GM23338 (cell line): Measurements from ENCODE around the gene SAPCD1. TPM values are rescaled to one million over a fixed set of nuclear protein-coding genes. Genes with fewer than 3 reads are reported as not detected.

Source experiments
- ATAC-seq: fragments of 200-7000 bp; cut with Tn5 transposase; 3 replicates; pipeline ENCODE4 v1.9.1; 2020
- DNase-seq: peaks from one replicate; pipeline ENCODE4 v3.0.0-alpha.2; 2015; ENCODE audit warnings: low spot score
- H2AFZ ChIP-seq: fragments of 200-600 bp; sonication (generic); 2 replicates; pipeline ENCODE4 v1.8.0; 2016; ENCODE audit warnings: antibody characterized with exemption, mild to moderate bottlenecking, moderate library complexity
- H3F3A ChIP-seq: fragments of 200-600 bp; sonication (generic); replicated peaks from 2 replicates; pipeline ENCODE4 v1.8.0; 2017; ENCODE audit warnings: antibody characterized with exemption, mixed run types, low read depth
- H3K27ac ChIP-seq: fragments of 200-600 bp; sonication (generic); 2 replicates; pipeline ENCODE4 v1.6.1; 2016; ENCODE audit warnings: low read depth
- H3K27me3 ChIP-seq: fragments of 200-600 bp; sonication (generic); 2 replicates; pipeline ENCODE4 v1.8.0; 2016; ENCODE audit warnings: mild to moderate bottlenecking, mixed run types, moderate library complexity; ENCODE audit not compliant: insufficient read depth
- H3K36me3 ChIP-seq: fragments of 200-600 bp; sonication (generic); 2 replicates; pipeline ENCODE4 v1.8.0; 2016; ENCODE audit warnings: mild to moderate bottlenecking; ENCODE audit not compliant: insufficient read depth
- H3K4me1 ChIP-seq: fragments of 200-600 bp; sonication (generic); 2 replicates; pipeline ENCODE4 v1.8.0; 2016; ENCODE audit warnings: mild to moderate bottlenecking, moderate library complexity; ENCODE audit not compliant: insufficient read depth
- H3K4me2 ChIP-seq: fragments of 200-600 bp; sonication (generic); 2 replicates; pipeline ENCODE4 v1.7.1; 2017; ENCODE audit warnings: mixed run types
- H3K4me3 ChIP-seq: fragments of 200-600 bp; sonication (generic); 2 replicates; pipeline ENCODE4 v1.6.1; 2016; ENCODE audit warnings: mixed run types
- H3K79me2 ChIP-seq: fragments of 200-600 bp; sonication (generic); replicated peaks from 2 replicates; pipeline ENCODE4 v1.8.0; 2017; ENCODE audit warnings: mild to moderate bottlenecking; ENCODE audit not compliant: insufficient read depth
- H3K9me2 ChIP-seq: fragments of 200-600 bp; sonication (generic); 2 replicates; pipeline ENCODE4 v1.8.0; 2017; ENCODE audit not compliant: insufficient read depth
- H4K20me1 ChIP-seq: fragments of 200-600 bp; sonication (generic); replicated peaks from 2 replicates; pipeline ENCODE4 v1.8.0; 2017; ENCODE audit warnings: mild to moderate bottlenecking; ENCODE audit not compliant: insufficient read depth
- H3K27ac Mint-ChIP-seq: 2 replicates; pipeline ENCODE4 v1.8.0; 2020; ENCODE audit warnings: inconsistent platforms, mild to moderate bottlenecking, moderate library complexity, mixed read lengths
- H3K27me3 Mint-ChIP-seq: 3 replicates; pipeline ENCODE4 v1.8.0; 2022; ENCODE audit warnings: low read depth, mild to moderate bottlenecking, moderate library complexity, mixed read lengths, inconsistent platforms; ENCODE audit not compliant: insufficient read depth, poor library complexity
- H3K36me3 Mint-ChIP-seq: 3 replicates; pipeline ENCODE4 v1.8.0; 2021; ENCODE audit warnings: low read depth, mild to moderate bottlenecking, inconsistent platforms, moderate library complexity, mixed read lengths
- H3K4me1 Mint-ChIP-seq: 3 replicates; pipeline ENCODE4 v1.8.0; 2020; ENCODE audit warnings: mild to moderate bottlenecking, inconsistent platforms, mixed read lengths
- H3K4me3 Mint-ChIP-seq: 3 replicates; pipeline ENCODE4 v1.8.0; 2021; ENCODE audit warnings: moderate library complexity, mild to moderate bottlenecking, inconsistent platforms, mixed read lengths
- H3K9me3 Mint-ChIP-seq: 3 replicates; pipeline ENCODE4 v1.8.0; 2020; ENCODE audit warnings: moderate library complexity, mild to moderate bottlenecking, inconsistent platforms, mixed read lengths
- CREB1 ChIP-seq: fragments of 250-450 bp; sonication (Bioruptor Pico); IDR thresholded peaks from 2 replicates; pipeline ENCODE4 v1.5.0; 2020; ENCODE audit warnings: low read depth, mild to moderate bottlenecking, moderate library complexity
- CTCF ChIP-seq, 2 experiments: fragments of 200-600 bp in 1 of 2; sonication (generic) in 1 of 2; conservative IDR thresholded peaks; 2 replicates each; pipeline versions ENCODE4 v1.5.1 to v1.6.1; 2016 to 2017; ENCODE audit warnings: antibody characterized with exemption in 2 of 2, low read depth in 2 of 2, mild to moderate bottlenecking in 2 of 2, moderate library complexity in 1 of 2
- ETS1 ChIP-seq: IDR thresholded peaks from 2 replicates; pipeline ENCODE4 v1.6.1; 2016; ENCODE audit warnings: antibody characterized with exemption
- EZH2 ChIP-seq: fragments of 200-600 bp; sonication (generic); IDR thresholded peaks from one replicate; pipeline ENCODE4 v1.8.0; 2017; ENCODE audit warnings: antibody characterized with exemption, mild to moderate bottlenecking, low read depth; ENCODE audit not compliant: unreplicated experiment
- NANOG ChIP-seq: IDR thresholded peaks from 2 replicates; pipeline ENCODE4 v1.6.1; 2016; ENCODE audit warnings: antibody characterized with exemption, borderline replicate concordance
- POLR2AphosphoS5 ChIP-seq: IDR thresholded peaks from 2 replicates; pipeline ENCODE4 v1.6.1; 2016; ENCODE audit warnings: antibody characterized with exemption, low read depth
- REST ChIP-seq: IDR thresholded peaks from one replicate; pipeline ENCODE4 v1.6.1; 2018; ENCODE audit warnings: antibody characterized with exemption; ENCODE audit not compliant: unreplicated experiment
- STAT1 ChIP-seq: IDR thresholded peaks from one replicate; pipeline ENCODE4 v1.6.1; 2016; ENCODE audit warnings: antibody characterized with exemption; ENCODE audit not compliant: unreplicated experiment
- ZNF114 ChIP-seq: fragments of 250-450 bp; sonication (Bioruptor Pico); IDR thresholded peaks from 2 replicates; pipeline ENCODE4 v1.5.0; 2020; ENCODE audit warnings: mild to moderate bottlenecking, moderate library complexity
- ZNF331 ChIP-seq: fragments of 250-450 bp; sonication (Bioruptor Pico); IDR thresholded peaks from 2 replicates; pipeline ENCODE4 v1.5.0; 2020; ENCODE audit warnings: low read depth, mild to moderate bottlenecking, moderate library complexity
- polyA plus RNA-seq: library from polyadenylated mRNA; unstranded; fragments of >200 nt; fragmentation: Nextera tagmentation; extraction: Ambion mirVana; gene quantifications from 2 replicates; pipeline ENCODE4 v1.2.1, GENCODE V29; 2016
- total RNA-seq: library from RNA; depleted of rRNA; stranded (reverse); fragments of >200 nt; shearing (Covaris generic); gene quantifications from 2 replicates; pipeline ENCODE4 v1.2.3, GENCODE V29; 2014

Gene SAPCD1
- total and polyA plus RNA-seq, 2 experiments from 2014 or later: 3.9 to 5.0 TPM

GRCh38 chr6:31715022-31715958 is 47.2 kb upstream of the SAPCD1 start, which contains the start of gene LY6G6D (continued):
- TF ChIP-seq ZNF331 (CRISPR knock-in tag) (no peak), NANOG (no peak), ETS1 (no peak)

GRCh38 chr6:31717499-31718222 is 44.8 kb upstream of the SAPCD1 start:
- H3K27me3 ChIP-seq: no peaks in the 10 kb centered on the region
- TF ChIP-seq CTCF (conservative IDR thresholded peaks at IDR 0.05; ENCODE audit: low read depth in 2 of 2) (peak; percentile 64 to 67), CREB1 (CRISPR knock-in tag) (peak; percentile 48), POLR2AphosphoS5 (no peak)
- Mint-ChIP-seq H3K27ac (peak overlapping the region; percentile 10), H3K27me3 (peaks cover 19% of the 10 kb centered on the region), H3K36me3 (no peaks in the 10 kb centered on the region; the same call in 2 of the 3 replicates), H3K9me3 (no peaks in the 10 kb centered on the region), H3K4me1 (peaks cover 39% of the 10 kb centered on the region), H3K4me3 (no peak overlapping the region; the same call in 2 of the 3 replicates)
- H3K4me3 ChIP-seq: no peak overlapping the region
- H3K27ac ChIP-seq: no peak overlapping the region
- H3F3A ChIP-seq: no peaks in the 10 kb centered on the region
- no peaks in the 10 kb centered on the region for H3K36me3 ChIP-seq
- H4K20me1 ChIP-seq: no peaks in the 10 kb centered on the region
- peaks cover 34% of the 10 kb centered on the region for H3K4me1 ChIP-seq
- DNase-seq (peak; percentile 83), ATAC-seq (peak; percentile 82)
- H2AFZ ChIP-seq: peak overlapping the region; percentile 72
- H3K79me2 ChIP-seq: no peaks in the 10 kb centered on the region
- no peaks in the 10 kb centered on the region for H3K9me2 ChIP-seq
- H3K4me2 ChIP-seq: peak overlapping the region; percentile 19

- no peaks in the 10 kb centered on the region for H3F3A ChIP-seq
- no peaks in the 10 kb centered on the region for H3K9me3 Mint-ChIP-seq
- ATAC-seq: peak; percentile 10
- no peaks in the 10 kb centered on the region for H3K79me2 ChIP-seq
- H3K4me3 Mint-ChIP-seq: no peak overlapping the region; the same call in 2 of the 3 replicates
- no peaks in the 10 kb centered on the region for H3K9me2 ChIP-seq
- H3K27ac ChIP-seq: no peak overlapping the region
- peak overlapping the region; percentile 19 for H3K4me2 ChIP-seq
- H3K4me1 ChIP-seq: peaks cover 31% of the 10 kb centered on the region
- H3K27me3 ChIP-seq: no peaks in the 10 kb centered on the region
- H3K4me3 ChIP-seq: no peak overlapping the region
- peaks cover 35% of the 10 kb centered on the region for H3K4me1 Mint-ChIP-seq
- no peaks in the 10 kb centered on the region; the same call in 2 of the 3 replicates for H3K36me3 Mint-ChIP-seq
- no peaks in the 10 kb centered on the region for H4K20me1 ChIP-seq
- peak overlapping the region; percentile 5; the same call in 1 of the 2 replicates for H2AFZ ChIP-seq
- no peaks in the 10 kb centered on the region for H3K36me3 ChIP-seq
- H3K27ac Mint-ChIP-seq: no peak overlapping the region
- H3K27me3 Mint-ChIP-seq: peaks cover 19% of the 10 kb centered on the region
- peak; percentile 67 for DNase-seq
- TF ChIP-seq NANOG: no peak
- no peak for TF ChIP-seq ZNF331 (CRISPR knock-in tag)
- no peak for TF ChIP-seq POLR2AphosphoS5
- TF ChIP-seq EZH2: no peak
- TF ChIP-seq STAT1: no peak
- TF ChIP-seq CREB1 (CRISPR knock-in tag): no peak
- no peak for TF ChIP-seq ZNF114
- no peak for TF ChIP-seq REST
- no peak for TF ChIP-seq CTCF (conservative IDR thresholded peaks at IDR 0.05; ENCODE audit: low read depth in 2 of 2)
Measured at GRCh38 chr6:31718265-31718664, 44.2 kb upstream of the SAPCD1 start.
